Panc1 (cell line): ENCODE data around the gene TRIM37.

Experiments used
- CTCF ChIP-seq: fragments of 450-650 bp; IDR thresholded peaks from 2 replicates; pipeline ENCODE4 v1.5.1; 2017; ENCODE audit warnings: mild to moderate bottlenecking
- POLR2AphosphoS5 ChIP-seq: IDR thresholded peaks from 2 replicates; pipeline ENCODE4 v1.6.1; 2012; ENCODE audit warnings: mild to moderate bottlenecking, low read depth, low read length, moderate library complexity
- REST ChIP-seq, 2 experiments: IDR thresholded peaks; 2 replicates each; pipeline ENCODE4 v1.6.1; 2011 to 2012; ENCODE audit warnings: low read depth in 2 of 2, control low read depth in 1 of 2, low read length in 1 of 2, mild to moderate bottlenecking in 1 of 2, moderate library complexity in 1 of 2; ENCODE audit not compliant: insufficient read depth in 1 of 2
- SIN3A ChIP-seq: IDR thresholded peaks from 2 replicates; pipeline ENCODE4 v1.6.1; 2012; ENCODE audit warnings: low read depth, mild to moderate bottlenecking, low read length, moderate library complexity, borderline replicate concordance; ENCODE audit not compliant: insufficient read depth

- TF ChIP-seq POLR2AphosphoS5 (no peak), CTCF (no peak), SIN3A (no peak), REST (IDR thresholded peaks at IDR 0.05; ENCODE audit: insufficient read depth in 1 of 2, low read depth in 2 of 2, low read length in 1 of 2) (no peak)
Observed at GRCh38 chr17:59074494-59074893, 32.2 kb downstream of the TRIM37 start.
